Measurements from ENCODE around the gene GLDN. TPM values are rescaled to one million over a fixed set of nuclear protein-coding genes. Genes with fewer than 3 reads are reported as not detected.

The GLDN gene
- polyA plus RNA-seq, 1 experiment = 0.25 TPM

GRCh38 chr15:51311510-51311909, 29.9 kb upstream of the GLDN start:
- POLR2A ChIA-PET = interaction anchor here (1.6 kb wide), 1 partner anchor 58 kb away, joined by 12 read pairs; no protein-coding TSS in a partner anchor
- CTCF ChIA-PET = interaction anchor here (1.2 to 2.1 kb wide), 4 partner anchors 30 to 148 kb away, joined by 3 to 7 read pairs (median 5); no protein-coding TSS in a partner anchor

DNA sequence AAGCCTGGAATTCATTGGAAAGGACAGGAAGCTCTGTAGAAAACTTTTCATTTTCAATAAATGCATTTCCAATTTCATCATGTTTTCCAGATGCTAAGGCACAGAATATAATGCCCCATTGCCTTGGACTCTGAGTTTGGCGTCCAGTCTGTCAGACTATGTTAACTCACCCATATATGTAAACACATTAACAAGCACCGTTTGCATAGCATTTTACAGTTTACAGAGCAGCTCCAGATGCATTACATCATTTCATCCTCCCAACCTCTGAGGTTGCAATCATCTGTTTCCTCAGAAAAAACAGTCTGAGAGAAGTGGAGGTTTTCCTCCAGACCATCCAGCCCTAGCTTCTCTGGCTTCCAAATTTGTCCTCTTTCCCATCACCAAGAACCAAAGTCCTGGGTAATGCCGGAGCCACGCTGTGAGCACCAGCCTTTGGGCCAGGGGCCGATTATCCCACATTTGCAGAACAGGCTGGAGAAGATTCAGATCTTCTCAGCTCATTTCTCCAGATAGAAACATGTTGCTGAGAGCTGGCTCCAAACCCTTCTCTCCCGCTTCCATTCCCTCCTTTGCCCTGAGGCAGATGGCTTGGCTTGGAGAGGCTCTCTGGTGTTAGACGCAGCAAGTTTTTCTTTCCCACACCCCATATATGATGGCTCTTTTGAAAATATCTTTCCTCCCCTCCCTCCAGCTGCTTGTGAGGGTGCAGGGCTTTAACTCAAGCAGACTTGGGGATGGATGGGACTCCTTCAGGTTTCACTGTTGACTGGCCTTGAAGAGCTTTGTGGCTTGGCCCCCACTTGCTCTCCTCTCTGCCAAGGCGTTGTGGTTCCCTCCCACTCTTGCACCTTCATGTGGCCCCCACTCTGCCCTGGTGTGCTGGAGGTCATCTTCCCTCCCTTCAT, 29.0 kb upstream of the GLDN start:
- peak; percentile 68 for DNase-seq (ENCODE audit: low read depth, low spot score)
- H3K27ac ChIP-seq (ENCODE audit: low read depth, low read length) = peak overlapping the region; percentile 77
- TF ChIP-seq, protein P1, sequence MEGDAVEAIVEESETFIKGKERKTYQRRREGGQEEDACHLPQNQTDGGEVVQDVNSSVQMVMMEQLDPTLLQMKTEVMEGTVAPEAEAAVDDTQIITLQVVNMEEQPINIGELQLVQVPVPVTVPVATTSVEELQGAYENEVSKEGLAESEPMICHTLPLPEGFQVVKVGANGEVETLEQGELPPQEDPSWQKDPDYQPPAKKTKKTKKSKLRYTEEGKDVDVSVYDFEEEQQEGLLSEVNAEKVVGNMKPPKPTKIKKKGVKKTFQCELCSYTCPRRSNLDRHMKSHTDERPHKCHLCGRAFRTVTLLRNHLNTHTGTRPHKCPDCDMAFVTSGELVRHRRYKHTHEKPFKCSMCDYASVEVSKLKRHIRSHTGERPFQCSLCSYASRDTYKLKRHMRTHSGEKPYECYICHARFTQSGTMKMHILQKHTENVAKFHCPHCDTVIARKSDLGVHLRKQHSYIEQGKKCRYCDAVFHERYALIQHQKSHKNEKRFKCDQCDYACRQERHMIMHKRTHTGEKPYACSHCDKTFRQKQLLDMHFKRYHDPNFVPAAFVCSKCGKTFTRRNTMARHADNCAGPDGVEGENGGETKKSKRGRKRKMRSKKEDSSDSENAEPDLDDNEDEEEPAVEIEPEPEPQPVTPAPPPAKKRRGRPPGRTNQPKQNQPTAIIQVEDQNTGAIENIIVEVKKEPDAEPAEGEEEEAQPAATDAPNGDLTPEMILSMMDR (IDR thresholded peaks at IDR 0.05; ENCODE audit: low read depth, low read length) = no peak
- no peaks in the 10 kb centered on the region for H3K9me3 ChIP-seq (ENCODE audit: control insufficient read depth, insufficient read depth, low read length)
- peaks cover 5% of the 10 kb centered on the region for H3K27me3 ChIP-seq (ENCODE audit: control insufficient read depth, insufficient read depth, low read length)
- ChIA-PET CTCF (interaction anchor here (0.9 to 1.7 kb wide), 5 partner anchors 31 to 149 kb away, joined by 3 to 7 read pairs (median 5); no protein-coding TSS in a partner anchor), POLR2A (interaction anchor here (1.0 to 1.6 kb wide), 2 partner anchors 10 to 57 kb away, joined by 3 to 12 read pairs; no protein-coding TSS in a partner anchor)
- H3K4me3 ChIP-seq (ENCODE audit: low read depth, low read length) = no peak overlapping the region

More at GRCh38 chr15:51311510-51311909, 29.9 kb upstream of the GLDN start:
- Histone ChIP-seq H3K27me3 (ENCODE audit: control insufficient read depth, insufficient read depth, low read length) (peaks cover 8% of the 10 kb centered on the region), H3K4me3 (ENCODE audit: low read depth, low read length) (no peak overlapping the region), H3K9me3 (ENCODE audit: control insufficient read depth, insufficient read depth, low read length) (no peaks in the 10 kb centered on the region), H3K27ac (ENCODE audit: low read depth, low read length) (no peak overlapping the region)
- no peak for DNase-seq (ENCODE audit: low read depth, low spot score)
- TF ChIP-seq, protein P1 (IDR thresholded peaks at IDR 0.05; ENCODE audit: low read depth, low read length) = no peak

DNA sequence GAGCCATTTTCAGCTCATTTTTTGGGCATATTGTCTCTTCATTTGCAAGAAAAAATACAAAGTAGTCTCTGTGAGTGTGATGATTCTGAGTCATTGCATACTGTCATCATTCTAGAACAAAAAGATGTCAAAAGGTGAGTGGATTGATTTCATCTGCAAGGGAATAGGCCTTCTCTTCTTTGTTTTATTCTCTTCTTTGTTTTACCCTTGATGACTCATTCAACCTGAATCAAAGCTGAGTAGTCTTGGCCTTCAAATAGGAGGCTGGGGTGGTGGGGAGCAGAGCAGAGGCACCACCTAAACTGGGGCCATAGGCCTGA, 28.4 kb upstream of the GLDN start:
- TF ChIP-seq, protein P1 (IDR thresholded peaks at IDR 0.05; ENCODE audit: low read depth, low read length) = no peak
- H3K4me3 ChIP-seq (ENCODE audit: low read depth, low read length) = no peak overlapping the region
- H3K27me3 ChIP-seq (ENCODE audit: control insufficient read depth, insufficient read depth, low read length) = peaks cover under 1% of the 10 kb centered on the region
- ChIA-PET POLR2A (interaction anchor here (1.0 kb wide), 1 partner anchor 10 kb away, joined by 3 read pairs; no protein-coding TSS in a partner anchor), CTCF (interaction anchor here (1.3 to 1.7 kb wide), 3 partner anchors 31 to 150 kb away, joined by 5 to 7 read pairs (median 6); no protein-coding TSS in a partner anchor)
- no peak for DNase-seq (ENCODE audit: low read depth, low spot score)
- H3K9me3 ChIP-seq (ENCODE audit: control insufficient read depth, insufficient read depth, low read length) = no peaks in the 10 kb centered on the region
- H3K27ac ChIP-seq (ENCODE audit: low read depth, low read length) = peak overlapping the region; percentile 77

DNA sequence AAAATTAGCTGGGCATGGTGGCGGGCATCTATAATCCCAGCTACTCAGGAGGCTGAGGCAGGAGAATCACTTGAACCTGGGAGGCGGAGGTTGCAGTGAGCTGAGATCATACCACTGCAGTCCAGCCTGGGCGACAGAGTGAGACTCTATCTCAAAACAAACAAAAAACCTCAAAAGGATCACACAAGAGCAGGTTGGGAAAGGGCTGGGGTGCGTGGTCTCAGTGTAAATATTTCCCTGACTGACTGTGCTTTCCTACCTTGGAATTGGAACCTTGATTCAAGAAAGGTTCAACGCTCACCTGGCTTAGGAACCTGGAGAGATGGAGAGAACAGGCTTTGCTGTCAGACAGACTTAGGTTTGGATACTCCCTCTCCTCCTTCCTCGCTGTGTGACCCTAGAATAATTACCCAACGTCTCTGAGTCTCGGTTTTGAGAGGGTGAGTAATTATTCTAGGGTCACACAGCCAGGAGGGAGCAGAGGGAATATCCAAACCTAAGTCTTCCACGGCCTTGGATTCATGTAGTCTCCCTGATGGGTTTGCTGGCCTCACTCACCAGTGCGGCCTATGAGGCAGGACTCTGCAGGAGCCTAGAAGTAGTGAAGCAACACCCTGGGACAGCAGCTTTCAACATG, 27.7 kb upstream of the GLDN start:
- no peak overlapping the region for H3K4me3 ChIP-seq (ENCODE audit: low read depth, low read length)
- ChIA-PET CTCF (interaction anchor here (1.0 to 1.7 kb wide), 2 partner anchors 38 to 150 kb away, joined by 3 to 7 read pairs; no protein-coding TSS in a partner anchor), POLR2A (no interaction called here)
- no peak overlapping the region for H3K27ac ChIP-seq (ENCODE audit: low read depth, low read length)
- TF ChIP-seq, protein P1 (IDR thresholded peaks at IDR 0.05; ENCODE audit: low read depth, low read length) = no peak
- H3K9me3 ChIP-seq (ENCODE audit: control insufficient read depth, insufficient read depth, low read length) = no peaks in the 10 kb centered on the region
- no peak for DNase-seq (ENCODE audit: low read depth, low spot score)
- no peaks in the 10 kb centered on the region for H3K27me3 ChIP-seq (ENCODE audit: control insufficient read depth, insufficient read depth, low read length)

Measured in AG04450 (cell line).